Left lung (tissue), 10 donors: ENCODE results near the gene KRT38. TPM values are rescaled to one million over a fixed set of nuclear protein-coding genes. Genes with fewer than 3 reads are reported as not detected.
"Not testable (repeated sequence)": the region's sequence is repeated elsewhere in the genome, so short reads cannot be mapped to it uniquely, and the experiment has no call there.

Source experiments
- ATAC-seq: fragments of 200-7000 bp; cut with Tn5 transposase; one replicate; pipeline ENCODE4 v1.9.1; 2020; ENCODE audit warnings: moderate library complexity
- DNase-seq, 4 donors: peaks; one replicate each; pipeline ENCODE4 v3.0.0-alpha.2; 2013 to 2020
- H3K27ac ChIP-seq, 2 donors: fragments of 200-600 bp; sonication (generic) in 1 of 2; one replicate each; pipeline versions ENCODE4 v1.5.0 to v1.8.0; 2020 to 2021
- H3K27me3 ChIP-seq, 2 donors: fragments of 200-600 bp; sonication (generic) in 1 of 2; one replicate each; pipeline versions ENCODE4 v1.5.0 to v1.8.0; 2020 to 2021
- H3K36me3 ChIP-seq, 2 donors: fragments of 200-600 bp; sonication (generic) in 1 of 2; one replicate each; pipeline versions ENCODE4 v1.5.0 to v1.8.0; 2020 to 2021
- H3K4me1 ChIP-seq, 2 donors: fragments of 200-600 bp; one replicate each; pipeline ENCODE4 v1.8.0; 2021
- H3K4me3 ChIP-seq, 2 donors: fragments of 200-600 bp; sonication (generic) in 1 of 2; one replicate each; pipeline versions ENCODE4 v1.5.0 to v1.8.0; 2020 to 2021; ENCODE audit warnings: mild to moderate bottlenecking in 1 of 2
- H3K9me3 ChIP-seq, 2 donors: fragments of 200-600 bp; sonication (generic) in 1 of 2; one replicate each; pipeline versions ENCODE4 v1.5.0 to v1.8.0; 2020 to 2021
- intact Hi-C, 2 donors: fragments of 100-400 bp; cut with DNase I; formaldehyde crosslinking; loops; one replicate each; pipeline versions ENCODE4 v1.11.2 to v1.14.2; 2022
- polyA plus RNA-seq, 6 donors: library from polyadenylated mRNA; unstranded; fragments of 120-200 nt; gene quantifications; one replicate each; pipeline ENCODE4 v1.2.1, GENCODE V29; 2013; ENCODE audit not compliant: insufficient read length in 6 of 6
- total RNA-seq, 2 donors: library from RNA; stranded (reverse); fragmentation: NEBNext Ultra II Directional; extraction: Animal tissue kit (Norgen Biotek cat#: 25700); gene quantifications; one replicate each; pipeline ENCODE4 v1.2.1, GENCODE V29; 2021
- TF ChIP-seq, protein P1 (sequence below), 2 donors: fragments of 200-600 bp; sonication (generic) in 1 of 2; IDR thresholded peaks; one replicate each; pipeline versions ENCODE4 v1.5.0 to v1.8.0; 2021; ENCODE audit warnings: antibody characterized with exemption in 2 of 2
- donor health status: DM: no; HTN: yes; CAD: no.
- donor health status: DM: no; HTN: no; CAD: no.

KRT38 gene
- total and polyA plus RNA-seq, 8 donors = not detected

DNA sequence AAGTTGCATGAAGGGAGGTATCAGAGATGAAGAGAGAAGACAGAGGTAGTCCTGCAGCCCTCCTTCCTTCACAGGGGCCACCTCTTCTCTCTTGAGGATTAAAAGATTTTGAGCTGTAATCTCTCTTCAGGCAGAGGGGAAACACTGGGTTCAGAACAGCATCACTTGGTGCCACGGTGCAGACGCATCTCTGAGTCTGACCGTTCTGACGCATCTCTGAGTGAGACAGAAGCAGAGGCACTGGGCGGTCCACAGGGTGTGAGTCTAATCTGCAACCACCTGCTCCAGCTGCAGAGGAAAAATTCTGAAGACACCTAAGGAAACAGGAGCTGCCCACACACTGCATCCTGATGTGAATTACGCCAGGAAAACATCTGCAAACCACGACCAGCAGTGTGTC, 11.1 kb downstream of the KRT38 start:
- TF ChIP-seq, protein P1, sequence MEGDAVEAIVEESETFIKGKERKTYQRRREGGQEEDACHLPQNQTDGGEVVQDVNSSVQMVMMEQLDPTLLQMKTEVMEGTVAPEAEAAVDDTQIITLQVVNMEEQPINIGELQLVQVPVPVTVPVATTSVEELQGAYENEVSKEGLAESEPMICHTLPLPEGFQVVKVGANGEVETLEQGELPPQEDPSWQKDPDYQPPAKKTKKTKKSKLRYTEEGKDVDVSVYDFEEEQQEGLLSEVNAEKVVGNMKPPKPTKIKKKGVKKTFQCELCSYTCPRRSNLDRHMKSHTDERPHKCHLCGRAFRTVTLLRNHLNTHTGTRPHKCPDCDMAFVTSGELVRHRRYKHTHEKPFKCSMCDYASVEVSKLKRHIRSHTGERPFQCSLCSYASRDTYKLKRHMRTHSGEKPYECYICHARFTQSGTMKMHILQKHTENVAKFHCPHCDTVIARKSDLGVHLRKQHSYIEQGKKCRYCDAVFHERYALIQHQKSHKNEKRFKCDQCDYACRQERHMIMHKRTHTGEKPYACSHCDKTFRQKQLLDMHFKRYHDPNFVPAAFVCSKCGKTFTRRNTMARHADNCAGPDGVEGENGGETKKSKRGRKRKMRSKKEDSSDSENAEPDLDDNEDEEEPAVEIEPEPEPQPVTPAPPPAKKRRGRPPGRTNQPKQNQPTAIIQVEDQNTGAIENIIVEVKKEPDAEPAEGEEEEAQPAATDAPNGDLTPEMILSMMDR (IDR thresholded peaks at IDR 0.05) = no peak
- H3K27me3 ChIP-seq = peaks cover 0 to 4% of the 10 kb centered on the region in 2 donors
- no peaks in the 10 kb centered on the region for H3K9me3 ChIP-seq
- intact Hi-C loops = no loop called here
- H3K4me1 ChIP-seq = no peaks in the 10 kb centered on the region
- ATAC-seq = no peak
- no peak for DNase-seq
- no peaks in the 10 kb centered on the region for H3K36me3 ChIP-seq
- H3K4me3 ChIP-seq = no peak overlapping the region
- no peak overlapping the region for H3K27ac ChIP-seq

DNA sequence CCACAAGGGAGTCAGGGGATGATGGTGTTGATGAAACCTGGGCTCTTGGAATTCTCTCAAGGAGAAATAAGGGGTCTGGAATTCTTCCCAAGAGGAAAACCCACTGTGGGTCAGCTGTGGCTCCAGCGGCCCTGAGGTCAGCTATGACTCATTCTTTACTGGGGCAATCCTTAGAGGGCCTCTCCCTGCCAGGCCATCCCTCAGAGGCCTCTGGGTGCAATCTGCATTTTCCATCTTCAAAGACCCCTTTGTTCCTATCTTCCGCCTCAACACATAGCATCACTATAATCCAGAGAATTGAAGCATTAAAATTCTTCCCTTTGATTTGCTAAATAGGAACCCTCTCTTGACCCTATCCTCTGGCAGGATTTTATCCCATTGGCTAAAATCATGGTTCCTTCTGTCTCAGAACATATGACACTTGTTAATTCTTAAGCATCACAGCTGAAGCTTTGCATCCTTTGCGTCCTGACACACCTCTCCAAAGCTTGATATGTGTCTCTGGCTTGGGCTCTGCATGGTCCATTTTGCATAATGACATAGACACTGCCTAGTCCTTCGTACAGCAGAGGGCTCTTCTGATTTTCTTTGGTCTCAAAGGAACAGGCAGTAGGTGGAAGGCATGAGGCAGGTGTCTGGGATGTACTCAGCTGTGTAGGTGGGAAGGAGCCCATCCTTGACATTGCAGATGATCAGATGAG, 12.0 kb downstream of the KRT38 start:
- no peak for DNase-seq
- TF ChIP-seq, protein P1 (IDR thresholded peaks at IDR 0.05) = no peak
- intact Hi-C loops = no loop called here
- Histone ChIP-seq H3K9me3 (no peaks in the 10 kb centered on the region), H3K27me3 (peaks cover 0 to 4% of the 10 kb centered on the region in 2 donors), H3K4me1 (no peaks in the 10 kb centered on the region), H3K4me3 (no peak overlapping the region), H3K36me3 (no peaks in the 10 kb centered on the region), H3K27ac (no peak overlapping the region)
- ATAC-seq = no peak

DNA sequence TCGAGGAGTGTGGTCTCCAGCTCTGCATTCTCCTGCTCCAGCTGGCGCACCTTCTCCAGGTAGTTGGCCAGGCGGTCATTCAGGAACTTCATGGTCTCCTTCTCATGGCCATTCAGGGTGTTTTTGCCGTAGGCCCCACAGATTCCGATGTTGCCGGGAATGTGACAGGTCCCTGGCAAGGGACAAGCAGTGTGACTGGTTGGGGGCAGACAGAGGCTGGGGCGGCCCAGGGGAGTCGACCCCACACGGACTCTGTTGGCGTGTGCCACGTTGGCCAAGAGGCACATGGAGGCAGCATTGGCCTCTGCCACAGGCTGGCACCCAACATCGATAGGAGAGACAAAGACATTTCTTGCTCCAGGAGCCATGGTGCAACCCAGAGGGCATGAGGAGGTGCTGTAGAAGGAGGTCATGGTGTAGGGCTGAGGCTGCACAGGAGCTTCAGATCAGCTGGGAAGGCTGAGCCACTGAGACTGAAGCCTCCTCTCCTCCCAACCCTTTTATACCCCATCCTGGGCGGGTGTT, 16.6 kb downstream of the KRT38 start, which contains the start of gene KRT37:
TSS of gene KRT37 (minus strand) at position 475 of the 525 bp plus-strand sequence. CDS start at position 413, 62 bp downstream.
- TF ChIP-seq, protein P1 (IDR thresholded peaks at IDR 0.05) = no peak
- no peaks in the 10 kb centered on the region for H3K9me3 ChIP-seq
- H3K4me3 ChIP-seq = no peak within 1 kb of the TSS
- DNase-seq = no peak
- H3K27me3 ChIP-seq = no peaks in the 10 kb centered on the region
- no peaks in the 10 kb centered on the region for H3K4me1 ChIP-seq
- no peak for ATAC-seq
- intact Hi-C loops = no loop called here
- H3K36me3 ChIP-seq = no peaks in the 10 kb centered on the region
- no peak within 1 kb of the TSS for H3K27ac ChIP-seq

DNA sequence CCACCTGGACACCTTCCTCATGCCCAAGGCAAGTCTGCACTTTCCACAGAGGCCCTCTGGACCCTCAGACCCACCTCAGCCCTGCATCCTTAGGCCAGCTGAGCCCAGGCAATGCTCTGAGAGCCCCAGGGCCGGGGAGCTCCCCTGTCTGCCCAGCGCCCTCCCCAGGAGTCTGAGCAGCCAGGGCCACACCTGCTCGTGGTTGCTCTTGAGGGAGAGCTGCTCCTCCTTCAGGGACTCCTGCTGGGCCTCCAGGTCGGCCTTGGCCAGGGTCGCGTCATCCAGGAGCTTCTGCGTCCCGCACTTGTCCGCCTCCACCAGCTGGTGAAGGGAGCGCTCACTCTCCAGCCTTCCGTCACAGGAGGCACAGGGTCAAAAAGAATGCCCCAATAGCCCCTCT, 18.2 kb downstream of the KRT38 start:
- H3K9me3 ChIP-seq, DNase-seq, H3K4me3 ChIP-seq, H3K27ac ChIP-seq, H3K36me3 ChIP-seq, ATAC-seq, intact Hi-C loops, H3K4me1 ChIP-seq, H3K27me3 ChIP-seq: not testable (repeated sequence)

DNA sequence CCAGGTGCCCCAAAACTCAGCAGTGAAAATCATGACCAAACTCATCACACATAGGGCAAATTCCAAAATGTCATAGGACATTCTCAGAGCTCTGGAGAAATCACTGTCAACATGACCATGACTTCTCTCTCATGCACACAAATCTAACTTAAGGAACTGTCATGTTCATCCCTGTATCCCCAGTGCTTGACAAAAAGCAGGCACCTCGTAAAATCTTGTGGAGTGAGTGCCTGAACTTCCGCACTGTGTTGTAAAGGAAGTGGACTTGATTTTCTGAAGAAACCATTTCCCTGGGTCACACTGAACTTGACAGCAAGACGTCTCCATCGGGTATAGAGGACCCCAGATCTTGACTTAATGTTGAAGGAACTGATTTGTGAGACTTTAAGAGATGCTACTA, 19.2 kb downstream of the KRT38 start:
- H3K27me3 ChIP-seq = no peaks in the 10 kb centered on the region
- DNase-seq (no peak), ATAC-seq (no peak)
- H3K4me1 ChIP-seq = no peaks in the 10 kb centered on the region
- intact Hi-C loops = no loop called here
- TF ChIP-seq, protein P1 (IDR thresholded peaks at IDR 0.05) = no peak
- H3K36me3 ChIP-seq = no peaks in the 10 kb centered on the region
- H3K4me3 ChIP-seq = no peak overlapping the region
- no peaks in the 10 kb centered on the region for H3K9me3 ChIP-seq
- no peak overlapping the region for H3K27ac ChIP-seq
